NCI-H2227 (cell line): ENCODE measurements around the gene APOBEC3C.
"Not testable (repeated sequence)": the region's sequence is repeated elsewhere in the genome, so short reads cannot be mapped to it uniquely, and the experiment has no call there.

Experiments used
- DNase-seq: peaks from one replicate; lab custom pipeline; 2025; ENCODE audit not compliant: unreplicated experiment; lab: John Stamatoyannopoulos, UW

The APOBEC3C gene

GRCh38 chr22:39055658-39056057, 41.6 kb downstream of the APOBEC3C start:
- DNase-seq, result no peak

- not testable (repeated sequence) for DNase-seq
These were observed 47.2 kb downstream of the APOBEC3C start for GRCh38 chr22:39061290-39061689.

- DNase-seq, result not testable (repeated sequence)
These were observed 47.9 kb downstream of the APOBEC3C start for GRCh38 chr22:39061951-39062350.

DNA sequence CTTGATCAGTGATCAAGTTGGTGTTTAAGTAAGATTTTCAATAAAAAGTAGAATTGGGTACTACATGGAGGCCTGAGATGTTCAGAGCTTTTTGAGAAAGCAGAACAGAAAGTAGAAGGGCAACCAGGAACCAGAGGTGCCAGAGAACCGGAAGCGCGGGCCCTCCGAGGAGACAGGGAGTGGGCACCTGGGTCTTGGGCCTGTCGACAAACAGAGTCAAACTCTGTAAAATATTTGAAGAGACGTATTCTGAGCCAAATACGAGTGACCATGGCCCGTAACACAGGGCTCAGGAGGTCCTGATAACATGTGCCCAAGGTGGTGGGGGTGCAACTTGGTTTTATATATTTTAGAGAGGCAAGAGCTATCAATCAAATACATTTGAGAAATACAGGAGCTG, 49.8 kb downstream of the APOBEC3C start:
- not testable (repeated sequence) for DNase-seq

- not testable (repeated sequence) for DNase-seq
These were observed 52.6 kb downstream of the APOBEC3C start for GRCh38 chr22:39066442-39067276.

GRCh38 chr22:39068033-39068785, 54.2 kb downstream of the APOBEC3C start:
- no peak for DNase-seq
